ENCODE data around the gene LGALS9.

LGALS9 gene

GRCh38 chr17:27603421-27603770 is 27.6 kb upstream of the LGALS9 start:
- DNase-seq (ENCODE audit: low spot score): no peak

- no peak for DNase-seq (ENCODE audit: low spot score)
Observed at GRCh38 chr17:27603880-27604794, 26.9 kb upstream of the LGALS9 start.

GRCh38 chr17:27605409-27605808 is 25.6 kb upstream of the LGALS9 start:
- DNase-seq (ENCODE audit: low spot score): no peak

- DNase-seq (ENCODE audit: low spot score): no peak
Observed at GRCh38 chr17:27607521-27608091, 23.4 kb upstream of the LGALS9 start.

GRCh38 chr17:27608328-27609230 is 22.4 kb upstream of the LGALS9 start:
- no peak for DNase-seq (ENCODE audit: low spot score)

- DNase-seq (ENCODE audit: low spot score): peak; percentile 67
Observed at GRCh38 chr17:27609611-27610303, 21.2 kb upstream of the LGALS9 start.

GRCh38 chr17:27610304-27610677 is 20.7 kb upstream of the LGALS9 start:
- no peak for DNase-seq (ENCODE audit: low spot score)

GRCh38 chr17:27612160-27612770 is 18.7 kb upstream of the LGALS9 start:
- DNase-seq (ENCODE audit: low spot score): no peak

GRCh38 chr17:27613433-27613832 is 17.6 kb upstream of the LGALS9 start:
- no peak for DNase-seq (ENCODE audit: low spot score)

- DNase-seq (ENCODE audit: low spot score): no peak
Observed at GRCh38 chr17:27615121-27615520, 15.9 kb upstream of the LGALS9 start.

- no peak for DNase-seq (ENCODE audit: low spot score)
Observed at GRCh38 chr17:27616414-27616813, 14.6 kb upstream of the LGALS9 start.

GRCh38 chr17:27618417-27618816 is 12.6 kb upstream of the LGALS9 start:
- no peak for DNase-seq (ENCODE audit: low spot score)

- no peak for DNase-seq (ENCODE audit: low spot score)
Observed at GRCh38 chr17:27620721-27621120, 10.3 kb upstream of the LGALS9 start.

GRCh38 chr17:27621536-27621935 is 9.5 kb upstream of the LGALS9 start:
- DNase-seq (ENCODE audit: low spot score): no peak

GRCh38 chr17:27621942-27622559 is 8.9 kb upstream of the LGALS9 start:
- DNase-seq (ENCODE audit: low spot score): no peak

GRCh38 chr17:27622986-27623385 is 8.0 kb upstream of the LGALS9 start:
- DNase-seq (ENCODE audit: low spot score): no peak

- no peak for DNase-seq (ENCODE audit: low spot score)
Observed at GRCh38 chr17:27623614-27624013, 7.4 kb upstream of the LGALS9 start.

- DNase-seq (ENCODE audit: low spot score): no peak
Observed at GRCh38 chr17:27624539-27624938, 6.4 kb upstream of the LGALS9 start.

GRCh38 chr17:27625856-27626255 is 5.1 kb upstream of the LGALS9 start:
- no peak for DNase-seq (ENCODE audit: low spot score)

- no peak for DNase-seq (ENCODE audit: low spot score)
Observed at GRCh38 chr17:27627514-27627913, 3.5 kb upstream of the LGALS9 start.

GRCh38 chr17:27628376-27628775 is 2.6 kb upstream of the LGALS9 start:
- no peak for DNase-seq (ENCODE audit: low spot score)
